Hepatocyte (in vitro differentiated cells): ENCODE results near the gene ITPR3.

ENCODE experiments used
- CTCF ChIP-seq: fragments of 200-600 bp; sonication (generic); IDR thresholded peaks from 2 replicates; pipeline ENCODE4 v1.5.1; 2016; ENCODE audit warnings: antibody characterized with exemption, mild to moderate bottlenecking; ENCODE audit not compliant: poor library complexity
- EZH2 ChIP-seq: fragments of 200-600 bp; sonication (generic); IDR thresholded peaks from 2 replicates; pipeline ENCODE4 v1.6.1; 2016; ENCODE audit warnings: antibody characterized with exemption, mild to moderate bottlenecking, borderline replicate concordance

GRCh38 chr6:33616113-33616512 lies 5.0 kb upstream of the ITPR3 start:
- TF ChIP-seq CTCF (no peak), EZH2 (no peak)
